IMR-90 (cell line): ENCODE results near the gene NANS.

Experiments
- CHD1 ChIP-seq: IDR thresholded peaks from 2 replicates; pipeline ENCODE4 v1.6.1; 2012; ENCODE audit warnings: low read depth, low read length, improper control_type of control experiment
- CTCF ChIP-seq: conservative IDR thresholded peaks from 2 replicates; pipeline ENCODE4 v1.5.1; 2012; ENCODE audit warnings: mild to moderate bottlenecking, low read depth, low read length, improper control_type of control experiment

- TF ChIP-seq CHD1 = no peak
- no peak for TF ChIP-seq CTCF
These were observed 37.4 kb upstream of the NANS start for GRCh38 chr9:98019098-98019497.
